Activated naive CD8-positive, alpha-beta T cell treated with anti-CD3 and anti-CD28 coated beads, Interleukin-2, amount 50 U/mL, for 16 hours (primary cell): ENCODE data around the gene NBEA.

ENCODE experiments used
- DNase-seq: peaks from one replicate; pipeline ENCODE4 v3.0.0-alpha.2; 2020; ENCODE audit warnings: low read depth, low spot score

Gene NBEA

GRCh38 chr13:35179494-35179893 is 237.4 kb downstream of the NBEA start:
- no peak for DNase-seq

- DNase-seq, result no peak
Observed at GRCh38 chr13:35179920-35180663, 238.0 kb downstream of the NBEA start.

GRCh38 chr13:35190241-35190640 is 248.2 kb downstream of the NBEA start:
- no peak for DNase-seq

GRCh38 chr13:35191883-35192282 is 249.8 kb downstream of the NBEA start:
- DNase-seq, result no peak

- no peak for DNase-seq
Observed at GRCh38 chr13:35198613-35199200, 256.6 kb downstream of the NBEA start.

GRCh38 chr13:35208587-35208986 is 266.5 kb downstream of the NBEA start:
- no peak for DNase-seq

- DNase-seq, result no peak
Observed at GRCh38 chr13:35210261-35210660, 268.2 kb downstream of the NBEA start.

- DNase-seq, result no peak
Observed at GRCh38 chr13:35211949-35212348, 269.9 kb downstream of the NBEA start.

GRCh38 chr13:35213911-35214310 is 271.8 kb downstream of the NBEA start:
- DNase-seq, result no peak

- no peak for DNase-seq
Observed at GRCh38 chr13:35216131-35216530, 274.1 kb downstream of the NBEA start.

- DNase-seq, result no peak
Observed at GRCh38 chr13:35219021-35219420, 277.0 kb downstream of the NBEA start.

GRCh38 chr13:35225159-35225558 is 283.1 kb downstream of the NBEA start:
- no peak for DNase-seq

GRCh38 chr13:35225582-35225981 is 283.5 kb downstream of the NBEA start:
- DNase-seq, result no peak

- no peak for DNase-seq
Observed at GRCh38 chr13:35228536-35228935, 286.5 kb downstream of the NBEA start.

GRCh38 chr13:35231426-35231825 is 289.4 kb downstream of the NBEA start:
- no peak for DNase-seq

- no peak for DNase-seq
Observed at GRCh38 chr13:35238274-35238673, 296.2 kb downstream of the NBEA start.

- no peak for DNase-seq
Observed at GRCh38 chr13:35252536-35253205, 310.6 kb downstream of the NBEA start.

- no peak for DNase-seq
Observed at GRCh38 chr13:35255241-35255640, 313.2 kb downstream of the NBEA start.

- DNase-seq, result no peak
Observed at GRCh38 chr13:35256459-35257148, 314.5 kb downstream of the NBEA start.

GRCh38 chr13:35260316-35260715 is 318.2 kb downstream of the NBEA start:
- DNase-seq, result no peak

GRCh38 chr13:35266412-35266811 is 324.3 kb downstream of the NBEA start:
- no peak for DNase-seq

- DNase-seq, result no peak
Observed at GRCh38 chr13:35278917-35279316, 336.8 kb downstream of the NBEA start.
